ENCODE results near the gene FBN3.

FBN3 gene

GRCh38 chr19:8150998-8151766 is 1.8 kb upstream of the FBN3 start:
- POLR2A ChIA-PET: interaction anchor here (0.6 kb wide), 1 partner anchor 220 kb away, joined by 3 read pairs; no protein-coding TSS in a partner anchor
- CTCF ChIA-PET: interaction anchor here (1.0 kb wide), 1 partner anchor 207 kb away, joined by 3 read pairs; no protein-coding TSS in a partner anchor
- TF ChIP-seq, protein P1, sequence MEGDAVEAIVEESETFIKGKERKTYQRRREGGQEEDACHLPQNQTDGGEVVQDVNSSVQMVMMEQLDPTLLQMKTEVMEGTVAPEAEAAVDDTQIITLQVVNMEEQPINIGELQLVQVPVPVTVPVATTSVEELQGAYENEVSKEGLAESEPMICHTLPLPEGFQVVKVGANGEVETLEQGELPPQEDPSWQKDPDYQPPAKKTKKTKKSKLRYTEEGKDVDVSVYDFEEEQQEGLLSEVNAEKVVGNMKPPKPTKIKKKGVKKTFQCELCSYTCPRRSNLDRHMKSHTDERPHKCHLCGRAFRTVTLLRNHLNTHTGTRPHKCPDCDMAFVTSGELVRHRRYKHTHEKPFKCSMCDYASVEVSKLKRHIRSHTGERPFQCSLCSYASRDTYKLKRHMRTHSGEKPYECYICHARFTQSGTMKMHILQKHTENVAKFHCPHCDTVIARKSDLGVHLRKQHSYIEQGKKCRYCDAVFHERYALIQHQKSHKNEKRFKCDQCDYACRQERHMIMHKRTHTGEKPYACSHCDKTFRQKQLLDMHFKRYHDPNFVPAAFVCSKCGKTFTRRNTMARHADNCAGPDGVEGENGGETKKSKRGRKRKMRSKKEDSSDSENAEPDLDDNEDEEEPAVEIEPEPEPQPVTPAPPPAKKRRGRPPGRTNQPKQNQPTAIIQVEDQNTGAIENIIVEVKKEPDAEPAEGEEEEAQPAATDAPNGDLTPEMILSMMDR (IDR thresholded peaks at IDR 0.05; ENCODE audit: control extremely low read depth, extremely low read depth, low read depth, missing control alignments): no peak
- peak; percentile 10 for DNase-seq (ENCODE audit: extremely low spot score)

- ChIA-PET CTCF (interaction anchor here (1.0 to 1.4 kb wide), 2 partner anchors 8 to 206 kb away, joined by 3 read pairs; no protein-coding TSS in a partner anchor), POLR2A (interaction anchor here (0.6 kb wide), 1 partner anchor 221 kb away, joined by 3 read pairs; no protein-coding TSS in a partner anchor)
- no peak for DNase-seq (ENCODE audit: extremely low spot score)
- TF ChIP-seq, protein P1 (IDR thresholded peaks at IDR 0.05; ENCODE audit: control extremely low read depth, extremely low read depth, low read depth, missing control alignments): no peak
Measured at GRCh38 chr19:8150178-8150865, 930 bp upstream of the FBN3 start.

GRCh38 chr19:8148410-8149260 is 757 bp downstream of the FBN3 start:
- DNase-seq (ENCODE audit: extremely low spot score): no peak
- CTCF ChIA-PET: interaction anchor here (1.4 kb wide), 1 partner anchor 10 kb away, joined by 3 read pairs; no protein-coding TSS in a partner anchor
- TF ChIP-seq, protein P1 (IDR thresholded peaks at IDR 0.05; ENCODE audit: control extremely low read depth, extremely low read depth, low read depth, missing control alignments): no peak
- POLR2A ChIA-PET: no interaction called here

GRCh38 chr19:8148088-8148409 is 1.3 kb downstream of the FBN3 start:
- ChIA-PET CTCF (no interaction called here), POLR2A (no interaction called here)
- TF ChIP-seq, protein P1 (IDR thresholded peaks at IDR 0.05; ENCODE audit: control extremely low read depth, extremely low read depth, low read depth, missing control alignments): no peak
- DNase-seq (ENCODE audit: extremely low spot score): no peak

DNA sequence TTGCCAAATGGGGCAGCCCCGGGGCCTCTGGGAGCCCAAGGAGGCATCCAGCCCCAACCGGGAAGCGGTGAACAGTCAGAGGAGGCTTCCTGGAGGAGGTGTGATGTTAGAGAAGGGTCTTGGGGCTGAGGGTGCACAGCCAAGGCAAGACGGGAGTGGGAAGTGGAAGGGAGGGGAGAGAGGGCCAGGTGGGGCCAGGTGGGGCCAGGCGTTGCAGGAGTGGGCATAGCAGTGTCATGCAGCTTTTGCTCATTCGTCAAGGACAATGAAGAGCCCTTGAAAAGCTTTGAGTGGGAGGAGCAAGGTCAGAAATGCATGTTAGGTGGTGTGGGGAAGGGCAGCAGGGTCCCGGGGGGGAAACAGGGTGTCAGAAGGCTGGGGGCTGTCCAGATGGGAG is 1.8 kb downstream of the FBN3 start:
- ChIA-PET POLR2A (no interaction called here), CTCF (no interaction called here)
- no peak for DNase-seq (ENCODE audit: extremely low spot score)
- TF ChIP-seq, protein P1 (IDR thresholded peaks at IDR 0.05; ENCODE audit: control extremely low read depth, extremely low read depth, low read depth, missing control alignments): no peak

All from GM10248 (cell line).